Measurements from ENCODE around the gene ERP27. TPM values are rescaled to one million over a fixed set of nuclear protein-coding genes. Genes with fewer than 3 reads are reported as not detected.

Gene ERP27
- polyA plus RNA-seq, 1 of the 3 experiments (the other 2 are of a cell fraction): 0.64 TPM

DNA sequence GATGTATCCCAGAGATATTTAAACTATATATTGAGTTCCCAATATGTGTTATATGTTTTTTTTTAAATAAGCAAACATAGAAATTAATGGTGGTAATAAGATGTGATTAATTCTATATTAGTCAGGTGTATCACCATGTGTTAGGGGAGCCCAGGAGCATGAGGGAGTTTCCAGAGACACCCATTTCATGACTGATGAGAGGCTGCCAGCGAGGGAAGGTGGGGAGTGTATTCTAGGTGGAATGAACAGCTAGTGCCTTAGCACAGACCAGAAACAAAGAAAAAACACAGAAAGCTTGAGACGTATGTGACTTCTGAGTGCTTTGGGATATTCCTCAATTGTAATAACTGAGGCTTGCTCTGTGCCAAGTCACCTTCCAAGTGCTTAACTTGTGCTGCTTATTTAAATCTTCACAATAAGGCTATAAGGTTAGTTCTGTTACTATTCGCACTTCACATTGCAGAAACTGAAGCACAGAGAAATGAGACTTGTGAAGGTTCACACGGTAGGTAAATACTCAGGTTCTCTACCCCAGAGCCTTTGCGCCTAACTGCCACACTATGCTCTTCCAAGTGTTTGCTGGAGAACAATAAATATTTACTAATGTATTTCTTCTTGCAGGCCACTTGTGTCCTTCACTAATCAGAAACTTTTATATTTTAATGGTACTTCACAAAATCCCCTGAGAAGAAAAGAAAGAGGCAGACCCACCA is 34.8 kb downstream of the ERP27 start:
- no peak overlapping the region for H3K4me3 ChIP-seq (ENCODE audit: low read depth in 2 of 2, low read length in 1 of 2)
- no peaks in the 10 kb centered on the region for H3K9me3 ChIP-seq
- DNase-seq: no peak
- H3K9me2 ChIP-seq: no peaks in the 10 kb centered on the region
- no peaks in the 10 kb centered on the region for H4K20me1 ChIP-seq (ENCODE audit: insufficient read depth)
- H3K4me2 ChIP-seq: no peak overlapping the region
- ChIA-PET CTCF (interaction anchor here (1.7 kb wide), 1 partner anchor 10 kb away, joined by 5 read pairs; no protein-coding TSS in a partner anchor), POLR2A (no interaction called here)
- TF ChIP-seq EZH2phosphoT487 (IDR thresholded peaks at IDR 0.05; ENCODE audit: borderline replicate concordance, low read depth) (no peak), YY1 (IDR thresholded peaks at IDR 0.05; ENCODE audit: low read depth) (no peak), FOXJ3 (CRISPR knock-in tag; IDR thresholded peaks at IDR 0.05) (no peak), ELF1 (IDR thresholded peaks at IDR 0.05) (no peak), EP300 (IDR thresholded peaks at IDR 0.05; ENCODE audit: borderline replicate concordance in 1 of 2, low read depth in 1 of 2, low read length in 1 of 2) (no peak), NRF1 (IDR thresholded peaks at IDR 0.05; ENCODE audit: low read depth, low read length) (no peak), MEF2A (IDR thresholded peaks at IDR 0.05; ENCODE audit: borderline replicate concordance, low read depth) (no peak), SIN3A (IDR thresholded peaks at IDR 0.05; ENCODE audit: borderline replicate concordance, low read depth, low read length) (no peak), MAX (IDR thresholded peaks at IDR 0.05; ENCODE audit: low read depth) (no peak), RAD21 (IDR thresholded peaks at IDR 0.05; ENCODE audit: low read length) (no peak)
- TF ChIP-seq, protein P1, sequence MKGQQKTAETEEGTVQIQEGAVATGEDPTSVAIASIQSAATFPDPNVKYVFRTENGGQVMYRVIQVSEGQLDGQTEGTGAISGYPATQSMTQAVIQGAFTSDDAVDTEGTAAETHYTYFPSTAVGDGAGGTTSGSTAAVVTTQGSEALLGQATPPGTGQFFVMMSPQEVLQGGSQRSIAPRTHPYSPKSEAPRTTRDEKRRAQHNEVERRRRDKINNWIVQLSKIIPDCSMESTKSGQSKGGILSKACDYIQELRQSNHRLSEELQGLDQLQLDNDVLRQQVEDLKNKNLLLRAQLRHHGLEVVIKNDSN (IDR thresholded peaks at IDR 0.05; ENCODE audit: borderline replicate concordance, low read depth): no peak
- no peaks in the 10 kb centered on the region for H3K27me3 ChIP-seq (ENCODE audit: insufficient read depth)
- 95% methylated on average over 5 of the region's 5 CpGs for WGBS (ENCODE audit: low lambda C conversion rate)
- H3K36me3 ChIP-seq (replicated peaks in 1 of 2; ENCODE audit: control insufficient read depth in 1 of 2, insufficient read depth in 2 of 2, low read length in 1 of 2): no peaks in the 10 kb centered on the region
- no peaks in the 10 kb centered on the region; a peak in 1 of 4 replicates for H3K4me1 ChIP-seq (ENCODE audit: control insufficient read depth in 1 of 2, insufficient read depth in 2 of 2, low read depth in 1 of 2, low read length in 1 of 2)
- H3K79me2 ChIP-seq (ENCODE audit: insufficient read depth): no peaks in the 10 kb centered on the region
- no peak overlapping the region for H2AFZ ChIP-seq (ENCODE audit: low read depth)
- H3F3A ChIP-seq (replicated peaks; ENCODE audit: insufficient read depth): no peaks in the 10 kb centered on the region
- no peak overlapping the region; a peak in 1 of 4 replicates for H3K27ac ChIP-seq (ENCODE audit: low read depth in 2 of 2, low read length in 1 of 2)
- no peak overlapping the region for H3K9ac ChIP-seq

DNA sequence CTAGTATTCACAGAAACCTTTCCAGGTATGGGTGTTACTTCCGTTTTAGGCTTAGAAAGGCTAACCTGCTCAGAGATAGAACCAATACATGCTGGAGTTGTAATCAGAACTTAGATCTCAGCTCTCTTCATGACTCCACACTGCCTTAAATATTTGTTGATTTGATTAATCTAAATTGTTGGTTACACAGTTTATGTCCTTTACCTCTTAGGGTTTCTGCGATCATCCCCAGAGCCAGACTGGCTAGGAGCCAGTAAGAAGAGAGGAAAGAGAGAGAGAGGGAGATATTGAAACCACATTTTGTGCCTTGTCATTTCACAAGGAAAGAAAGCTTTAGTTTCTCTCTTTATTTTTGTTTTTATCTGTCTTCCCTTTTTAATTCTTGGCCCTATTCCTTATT is 35.9 kb downstream of the ERP27 start:
- Histone ChIP-seq H3K27me3 (ENCODE audit: insufficient read depth) (no peaks in the 10 kb centered on the region), H3F3A (replicated peaks; ENCODE audit: insufficient read depth) (no peaks in the 10 kb centered on the region), H3K4me1 (ENCODE audit: control insufficient read depth in 1 of 2, insufficient read depth in 2 of 2, low read depth in 1 of 2, low read length in 1 of 2) (no peaks in the 10 kb centered on the region; a peak in 1 of 4 replicates), H3K9me2 (no peaks in the 10 kb centered on the region), H3K79me2 (ENCODE audit: insufficient read depth) (no peaks in the 10 kb centered on the region), H3K9ac (no peak overlapping the region), H3K4me3 (ENCODE audit: low read depth in 2 of 2, low read length in 1 of 2) (no peak overlapping the region), H4K20me1 (ENCODE audit: insufficient read depth) (no peaks in the 10 kb centered on the region), H2AFZ (ENCODE audit: low read depth) (0 out of 2 replicates have a peak overlapping the region, but pooled peaks have one; percentile 20), H3K4me2 (no peak overlapping the region), H3K9me3 (no peaks in the 10 kb centered on the region), H3K27ac (ENCODE audit: low read depth in 2 of 2, low read length in 1 of 2) (peak overlapping the region; percentile 16; a peak in 2 of 4 replicates), H3K36me3 (replicated peaks in 1 of 2; ENCODE audit: control insufficient read depth in 1 of 2, insufficient read depth in 2 of 2, low read length in 1 of 2) (no peaks in the 10 kb centered on the region)
- POLR2A ChIA-PET: no interaction called here
- DNase-seq: no peak
- CTCF ChIA-PET: interaction anchor here (1.5 to 1.7 kb wide), 2 partner anchors 9 to 51 kb away, joined by 3 to 5 read pairs; no protein-coding TSS in a partner anchor
- WGBS (ENCODE audit: low lambda C conversion rate): 47% methylated on average over 2 of the region's 2 CpGs
- TF ChIP-seq, protein P1 (IDR thresholded peaks at IDR 0.05; ENCODE audit: borderline replicate concordance, low read depth): no peak
- TF ChIP-seq MEF2A (IDR thresholded peaks at IDR 0.05; ENCODE audit: borderline replicate concordance, low read depth) (no peak), TCF12 (IDR thresholded peaks at IDR 0.05) (peak; percentile 45), RXRA (IDR thresholded peaks at IDR 0.05; ENCODE audit: borderline replicate concordance, low read depth) (no peak), NFIC (IDR thresholded peaks at IDR 0.05; ENCODE audit: borderline replicate concordance) (peak; percentile 65), REST (IDR thresholded peaks at IDR 0.05; ENCODE audit: low read depth, low read length) (no peak), GABPA (IDR thresholded peaks at IDR 0.05; ENCODE audit: low read depth) (no peak), POLR2AphosphoS5 (IDR thresholded peaks at IDR 0.05; ENCODE audit: low read depth, low read length) (no peak), EZH2phosphoT487 (IDR thresholded peaks at IDR 0.05; ENCODE audit: borderline replicate concordance, low read depth) (no peak), USF2 (IDR thresholded peaks at IDR 0.05; ENCODE audit: borderline replicate concordance, low read depth, low read length) (no peak), EP300 (IDR thresholded peaks at IDR 0.05; ENCODE audit: borderline replicate concordance in 1 of 2, low read depth in 1 of 2, low read length in 1 of 2) (no peak)
- TF ChIP-seq, protein P2, sequence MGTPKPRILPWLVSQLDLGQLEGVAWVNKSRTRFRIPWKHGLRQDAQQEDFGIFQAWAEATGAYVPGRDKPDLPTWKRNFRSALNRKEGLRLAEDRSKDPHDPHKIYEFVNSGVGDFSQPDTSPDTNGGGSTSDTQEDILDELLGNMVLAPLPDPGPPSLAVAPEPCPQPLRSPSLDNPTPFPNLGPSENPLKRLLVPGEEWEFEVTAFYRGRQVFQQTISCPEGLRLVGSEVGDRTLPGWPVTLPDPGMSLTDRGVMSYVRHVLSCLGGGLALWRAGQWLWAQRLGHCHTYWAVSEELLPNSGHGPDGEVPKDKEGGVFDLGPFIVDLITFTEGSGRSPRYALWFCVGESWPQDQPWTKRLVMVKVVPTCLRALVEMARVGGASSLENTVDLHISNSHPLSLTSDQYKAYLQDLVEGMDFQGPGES (IDR thresholded peaks at IDR 0.05; ENCODE audit: low read depth, low read length): no peak
